A549 (cell line): Measurements from ENCODE around the gene MPDU1. TPM values are rescaled to one million over a fixed set of nuclear protein-coding genes. Genes with fewer than 3 reads are reported as not detected.
"Not testable (repeated sequence)": the region's sequence is repeated elsewhere in the genome, so short reads cannot be mapped to it uniquely, and the experiment has no call there.

Experiments used
- ATAC-seq, 2 experiments: fragments of 200-7000 bp in 1 of 2; fragments of >200 bp in 1 of 2; cut with Nextera tagmentation in 1 of 2; cut with Tn5 transposase in 1 of 2; 3 replicates each; pipeline versions ENCODE4 v1.8.0 to v1.9.1; 2018 to 2020; ENCODE audit warnings: mild to moderate bottlenecking in 1 of 2, moderate library complexity in 1 of 2
- CTCF ChIA-PET: fragments of 300-600 bp; sonication (Branson Sonifier 250); formaldehyde crosslinking; extraction: SDS; loops from one replicate; lab custom pipeline; 2021; ENCODE audit warnings: antibody characterized with exemption, inconsistent platforms; lab: Yijun Ruan, JAX
- POLR2A ChIA-PET: fragments of 350-600 bp; formaldehyde crosslinking; extraction: SDS; loops from one replicate; lab custom pipeline; 2021; ENCODE audit warnings: antibody characterized with exemption, inconsistent platforms; lab: Yijun Ruan, JAX
- DNase-seq, 2 experiments: peaks; one replicate each; pipeline versions ENCODE4 v3.0.0 to v3.0.0-alpha.2; 2011 to 2016; ENCODE audit warnings: low read depth in 1 of 2, low spot score in 1 of 2
- FAIRE-seq: peaks from 2 replicates; lab custom pipeline; 2011; peaks lifted over from hg19 to GRCh38; lab: Jason Lieb, UNC
- H3K27ac ChIP-seq, 2 experiments: fragments of >200 bp; sonication (Bioruptor Twin); formaldehyde crosslinking; 3 replicates each; pipeline ENCODE4 v1.5.1; 2016 to 2017
- H3K4me1 ChIP-seq: fragments of >200 bp; sonication (Bioruptor Twin); formaldehyde crosslinking; 3 replicates; pipeline ENCODE4 v1.6.1; 2016
- H3K4me2 ChIP-seq: fragments of >200 bp; sonication (Bioruptor Twin); formaldehyde crosslinking; 3 replicates; pipeline ENCODE4 v1.6.1; 2016
- H3K4me3 ChIP-seq: fragments of >200 bp; sonication (Bioruptor Twin); formaldehyde crosslinking; 3 replicates; pipeline ENCODE4 v1.5.1; 2016
- H3K9me3 ChIP-seq: fragments of >200 bp; sonication (Bioruptor Twin); formaldehyde crosslinking; 3 replicates; pipeline ENCODE4 v1.6.1; 2016
- BHLHE40 ChIP-seq: IDR thresholded peaks from 2 replicates; pipeline ENCODE4 v1.6.1; 2012; ENCODE audit warnings: low read depth, low read length, inconsistent platforms
- FOXS1 ChIP-seq: fragments of 250-450 bp; sonication (Bioruptor Pico); IDR thresholded peaks from 2 replicates; pipeline ENCODE4 v1.5.0; 2020; ENCODE audit warnings: mild to moderate bottlenecking, moderate library complexity
- HDAC2 ChIP-seq: fragments of 200-600 bp; sonication (generic); IDR thresholded peaks from 2 replicates; pipeline ENCODE4 v1.6.1; 2016
- HEYL ChIP-seq: fragments of 250-450 bp; sonication (Bioruptor Pico); IDR thresholded peaks from 2 replicates; pipeline ENCODE4 v1.8.0; 2021; ENCODE audit warnings: mild to moderate bottlenecking, moderate library complexity
- HOXB5 ChIP-seq: fragments of 250-450 bp; sonication (Bioruptor Pico); IDR thresholded peaks from 2 replicates; pipeline ENCODE4 v1.5.0; 2020; ENCODE audit warnings: mild to moderate bottlenecking, moderate library complexity
- JUNB ChIP-seq: fragments of >200 bp; sonication (Bioruptor Twin); formaldehyde crosslinking; IDR thresholded peaks from 2 replicates; pipeline ENCODE4 v1.6.1; 2016
- MAFK ChIP-seq: fragments of 450-650 bp; IDR thresholded peaks from 2 replicates; pipeline ENCODE4 v1.6.1; 2014; ENCODE audit not compliant: partially characterized antibody
- NPAS2 ChIP-seq: fragments of 250-450 bp; sonication (Bioruptor Pico); IDR thresholded peaks from 2 replicates; pipeline ENCODE4 v1.8.0; 2022; ENCODE audit warnings: mild to moderate bottlenecking, moderate library complexity, borderline replicate concordance
- POLR2AphosphoS2 ChIP-seq: conservative IDR thresholded peaks from 2 replicates; pipeline ENCODE4 v1.6.1; 2012; ENCODE audit warnings: low read length, improper control_type of control experiment, inconsistent platforms
- RAD21 ChIP-seq, 2 experiments: fragments of >200 bp in 1 of 2; sonication (Bioruptor Twin) in 1 of 2; formaldehyde crosslinking in 1 of 2; IDR thresholded peaks in 1 of 2; conservative IDR thresholded peaks in 1 of 2; 2 replicates in 1 of 2; 3 replicates in 1 of 2; pipeline ENCODE4 v1.6.1; 2012 to 2018; ENCODE audit warnings: inconsistent platforms in 1 of 2
- RARB ChIP-seq: fragments of 250-450 bp; sonication (Bioruptor Pico); IDR thresholded peaks from 2 replicates; pipeline ENCODE4 v1.8.0; 2021; ENCODE audit warnings: mild to moderate bottlenecking, moderate library complexity
- SREBF2 ChIP-seq: fragments of 450-650 bp; IDR thresholded peaks from 2 replicates; pipeline ENCODE4 v1.6.1; 2014; ENCODE audit warnings: mild to moderate bottlenecking, moderate library complexity
- TP53 ChIP-seq: fragments of 250-450 bp; sonication (Bioruptor Pico); IDR thresholded peaks from 2 replicates; pipeline ENCODE4 v1.5.0; 2021; ENCODE audit warnings: mild to moderate bottlenecking, moderate library complexity
- ZC3H11A ChIP-seq: fragments of 450-650 bp; IDR thresholded peaks from 2 replicates; pipeline ENCODE4 v1.6.1; 2014; ENCODE audit warnings: antibody characterized with exemption, mild to moderate bottlenecking
- ZFP36 ChIP-seq: fragments of 450-650 bp; IDR thresholded peaks from 2 replicates; pipeline ENCODE4 v1.6.1; 2014; ENCODE audit warnings: borderline replicate concordance; ENCODE audit not compliant: partially characterized antibody
- ZSCAN20 ChIP-seq: fragments of 250-450 bp; sonication (Bioruptor Pico); IDR thresholded peaks from 2 replicates; pipeline ENCODE4 v1.8.0; 2022; ENCODE audit warnings: mild to moderate bottlenecking, moderate library complexity
- WGBS: methylation state at CpG from one replicate; pipeline ENCODE4 v1.1.6; 2017; ENCODE audit errors: missing lambda C conversion rate; 5-methylcytosine and 5-hydroxymethylcytosine counted together
- polyA plus RNA-seq, 4 experiments: library from polyadenylated mRNA; depleted of rRNA in 3 of 4; stranded (reverse); fragments of >200 nt; fragmentation: RNase III in 1 of 4; extraction: RNeasy Plus Mini Kit Qiagen cat#74134 plus additional on column Dnase treatment in 1 of 4; gene quantifications; 2 replicates in 3 of 4; 3 replicates in 1 of 4; pipeline ENCODE4 v1.2.3, GENCODE V29; 2011 to 2017
- TF ChIP-seq, protein P1 (sequence below): fragments of 450-650 bp; IDR thresholded peaks from 2 replicates; pipeline ENCODE4 v1.6.1; 2014; ENCODE audit warnings: antibody characterized with exemption
- TF ChIP-seq, protein P2 (sequence below): fragments of 200-600 bp; sonication (generic); IDR thresholded peaks from 2 replicates; pipeline ENCODE4 v1.6.1; 2016; ENCODE audit warnings: antibody characterized with exemption, mild to moderate bottlenecking, moderate library complexity
- TF ChIP-seq, protein P3 (sequence below): fragments of 150-350 bp; IDR thresholded peaks from 2 replicates; pipeline ENCODE4 v1.6.1; 2014; ENCODE audit warnings: low read depth, mild to moderate bottlenecking, low read length

MPDU1 gene
- polyA plus RNA-seq, 2 of the 4 experiments (the other 2 are of a cell fraction): 134 to 148 TPM

- DNase-seq (no peak), ATAC-seq (no peak), FAIRE-seq (no peak)
- no peak for TF ChIP-seq ZSCAN20 (CRISPR knock-in tag)
- no peak for TF ChIP-seq HEYL (CRISPR knock-in tag)
- TF ChIP-seq ZFP36: no peak
- no peak for TF ChIP-seq NPAS2 (CRISPR knock-in tag)
- TF ChIP-seq, protein P1, sequence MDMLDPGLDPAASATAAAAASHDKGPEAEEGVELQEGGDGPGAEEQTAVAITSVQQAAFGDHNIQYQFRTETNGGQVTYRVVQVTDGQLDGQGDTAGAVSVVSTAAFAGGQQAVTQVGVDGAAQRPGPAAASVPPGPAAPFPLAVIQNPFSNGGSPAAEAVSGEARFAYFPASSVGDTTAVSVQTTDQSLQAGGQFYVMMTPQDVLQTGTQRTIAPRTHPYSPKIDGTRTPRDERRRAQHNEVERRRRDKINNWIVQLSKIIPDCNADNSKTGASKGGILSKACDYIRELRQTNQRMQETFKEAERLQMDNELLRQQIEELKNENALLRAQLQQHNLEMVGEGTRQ: no peak
- no peak for TF ChIP-seq FOXS1 (CRISPR knock-in tag)
- TF ChIP-seq BHLHE40: no peak
- no peak for TF ChIP-seq RARB
- TF ChIP-seq HOXB5 (CRISPR knock-in tag): no peak
- TF ChIP-seq, protein P2, sequence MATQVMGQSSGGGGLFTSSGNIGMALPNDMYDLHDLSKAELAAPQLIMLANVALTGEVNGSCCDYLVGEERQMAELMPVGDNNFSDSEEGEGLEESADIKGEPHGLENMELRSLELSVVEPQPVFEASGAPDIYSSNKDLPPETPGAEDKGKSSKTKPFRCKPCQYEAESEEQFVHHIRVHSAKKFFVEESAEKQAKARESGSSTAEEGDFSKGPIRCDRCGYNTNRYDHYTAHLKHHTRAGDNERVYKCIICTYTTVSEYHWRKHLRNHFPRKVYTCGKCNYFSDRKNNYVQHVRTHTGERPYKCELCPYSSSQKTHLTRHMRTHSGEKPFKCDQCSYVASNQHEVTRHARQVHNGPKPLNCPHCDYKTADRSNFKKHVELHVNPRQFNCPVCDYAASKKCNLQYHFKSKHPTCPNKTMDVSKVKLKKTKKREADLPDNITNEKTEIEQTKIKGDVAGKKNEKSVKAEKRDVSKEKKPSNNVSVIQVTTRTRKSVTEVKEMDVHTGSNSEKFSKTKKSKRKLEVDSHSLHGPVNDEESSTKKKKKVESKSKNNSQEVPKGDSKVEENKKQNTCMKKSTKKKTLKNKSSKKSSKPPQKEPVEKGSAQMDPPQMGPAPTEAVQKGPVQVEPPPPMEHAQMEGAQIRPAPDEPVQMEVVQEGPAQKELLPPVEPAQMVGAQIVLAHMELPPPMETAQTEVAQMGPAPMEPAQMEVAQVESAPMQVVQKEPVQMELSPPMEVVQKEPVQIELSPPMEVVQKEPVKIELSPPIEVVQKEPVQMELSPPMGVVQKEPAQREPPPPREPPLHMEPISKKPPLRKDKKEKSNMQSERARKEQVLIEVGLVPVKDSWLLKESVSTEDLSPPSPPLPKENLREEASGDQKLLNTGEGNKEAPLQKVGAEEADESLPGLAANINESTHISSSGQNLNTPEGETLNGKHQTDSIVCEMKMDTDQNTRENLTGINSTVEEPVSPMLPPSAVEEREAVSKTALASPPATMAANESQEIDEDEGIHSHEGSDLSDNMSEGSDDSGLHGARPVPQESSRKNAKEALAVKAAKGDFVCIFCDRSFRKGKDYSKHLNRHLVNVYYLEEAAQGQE: no peak
- TF ChIP-seq ZC3H11A: no peak
- TF ChIP-seq HDAC2: no peak
- TF ChIP-seq, protein P3, sequence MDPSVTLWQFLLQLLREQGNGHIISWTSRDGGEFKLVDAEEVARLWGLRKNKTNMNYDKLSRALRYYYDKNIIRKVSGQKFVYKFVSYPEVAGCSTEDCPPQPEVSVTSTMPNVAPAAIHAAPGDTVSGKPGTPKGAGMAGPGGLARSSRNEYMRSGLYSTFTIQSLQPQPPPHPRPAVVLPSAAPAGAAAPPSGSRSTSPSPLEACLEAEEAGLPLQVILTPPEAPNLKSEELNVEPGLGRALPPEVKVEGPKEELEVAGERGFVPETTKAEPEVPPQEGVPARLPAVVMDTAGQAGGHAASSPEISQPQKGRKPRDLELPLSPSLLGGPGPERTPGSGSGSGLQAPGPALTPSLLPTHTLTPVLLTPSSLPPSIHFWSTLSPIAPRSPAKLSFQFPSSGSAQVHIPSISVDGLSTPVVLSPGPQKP: no peak
- no peak for TF ChIP-seq POLR2AphosphoS2
- TF ChIP-seq RAD21 (conservative IDR thresholded peaks at IDR 0.05 in 1 of 2, IDR thresholded peaks at IDR 0.05 in 1 of 2): no peak
- no peak for TF ChIP-seq JUNB
- no peak for TF ChIP-seq TP53 (CRISPR knock-in tag)
- TF ChIP-seq MAFK: no peak
- Histone ChIP-seq H3K4me2 (no peak overlapping the region), H3K27ac (no peak overlapping the region), H3K4me1 (peaks cover 24% of the 10 kb centered on the region), H3K9me3 (no peaks in the 10 kb centered on the region), H3K4me3 (no peak overlapping the region)
- ChIA-PET CTCF (interaction anchor here (0.6 to 6.8 kb wide), 9 partner anchors 7 to 205 kb away, joined by 3 to 49 read pairs (median 7); partner anchors contain the start of genes FXR2, MPDU1, SENP3 and TP53), POLR2A (interaction anchor here (0.7 to 0.8 kb wide), 3 partner anchors 10 to 94 kb away, joined by 3 to 5 read pairs (median 3); partner anchors contain the start of genes MPDU1 and TP53)
- 93% methylated on average over 12 of the region's 12 CpGs for whole genome bisulfite sequencing
These were observed 9.6 kb downstream of the MPDU1 start for GRCh38 chr17:7593296-7593695.

- WGBS: 98% methylated on average over 5 of the region's 5 CpGs
- POLR2A ChIA-PET, H3K4me1 ChIP-seq, H3K4me3 ChIP-seq, H3K9me3 ChIP-seq, H3K4me2 ChIP-seq, ATAC-seq, H3K27ac ChIP-seq, DNase-seq: not testable (repeated sequence)
- peak; percentile 96 for FAIRE-seq
- CTCF ChIA-PET: interaction anchor here (0.6 to 6.8 kb wide), 3 partner anchors 12 to 507 kb away, joined by 3 to 49 read pairs (median 4); partner anchors contain the start of genes FXR2 and MPDU1
These were observed 13.9 kb downstream of the MPDU1 start for GRCh38 chr17:7597561-7597960.

DNA sequence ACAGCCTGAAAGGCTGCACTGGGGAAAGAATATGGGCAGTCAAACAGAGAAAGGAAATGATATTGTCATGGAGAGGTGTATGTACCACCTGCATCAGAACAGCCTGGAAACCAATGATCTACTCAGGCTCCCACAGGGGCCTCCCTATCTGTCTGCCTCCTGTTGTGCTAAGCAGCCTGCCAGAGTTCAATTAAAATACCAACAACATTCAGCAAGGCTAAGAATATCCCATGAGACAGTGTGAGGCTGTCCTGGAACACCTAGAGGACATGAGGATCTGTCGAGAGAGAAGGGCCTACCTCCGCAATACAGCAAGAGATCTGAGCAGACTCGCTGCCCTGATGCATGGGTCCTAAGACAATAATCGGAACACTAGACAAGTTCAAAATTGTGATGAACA, 22.6 kb downstream of the MPDU1 start:
- ChIA-PET POLR2A (interaction anchor here (0.6 kb wide), 1 partner anchor 63 kb away, joined by 3 read pairs; no protein-coding TSS in a partner anchor), CTCF (interaction anchor here (0.8 to 4.7 kb wide), 2 partner anchors 18 to 251 kb away, joined by 5 to 40 read pairs; partner anchors contain the start of gene SOX15)
- no peak for ATAC-seq
- Histone ChIP-seq H3K27ac (no peak overlapping the region), H3K4me1 (peaks cover 6% of the 10 kb centered on the region; the same call in 2 of the 3 replicates), H3K9me3 (no peaks in the 10 kb centered on the region), H3K4me2 (no peak overlapping the region), H3K4me3 (no peak overlapping the region)
- TF ChIP-seq SREBF2: no peak
- no peak for DNase-seq
- 93% methylated on average over 4 of the region's 4 CpGs for WGBS
- FAIRE-seq: peak; percentile 72
